HepG2 (cell line): Measurements from ENCODE around the gene AXIN2. TPM values are rescaled to one million over a fixed set of nuclear protein-coding genes. Genes with fewer than 3 reads are reported as not detected.

Experiments
- ATAC-seq: fragments of 200-7000 bp; cut with Tn5 transposase; 3 replicates; pipeline ENCODE4 v1.9.1; 2020; ENCODE audit warnings: mild to moderate bottlenecking, moderate library complexity
- BruUV-seq: library from RNA; stranded (reverse); fragments of 400-500 nt; replicated peaks from 2 replicates; lab custom pipeline; 2021; lab: Mats Ljungman, UMichigan
- CTCF ChIA-PET: fragments of 300-600 bp; formaldehyde crosslinking; extraction: SDS; loops from one replicate; lab custom pipeline; 2021; ENCODE audit warnings: low total read pairs, inconsistent platforms, low intra/inter-chr PET ratio; lab: Yijun Ruan, JAX
- POLR2A ChIA-PET: fragments of 350-600 bp; sonication (Branson Sonifier 250); formaldehyde crosslinking; loops from one replicate; lab custom pipeline; 2020; ENCODE audit warnings: antibody characterized with exemption, inconsistent platforms; lab: Yijun Ruan, JAX
- DNase-seq: peaks from one replicate; pipeline ENCODE4 v3.0.0-alpha.2; 2015; ENCODE audit warnings: low spot score
- FAIRE-seq: peaks from 3 replicates; lab custom pipeline; 2011; peaks lifted over from hg19 to GRCh38; lab: Jason Lieb, UNC
- H2AFZ ChIP-seq: one replicate; pipeline ENCODE4 v1.6.1; 2011; ENCODE audit warnings: low read length, inconsistent platforms
- H3K27ac ChIP-seq: fragments of 300-600 bp; 3 replicates; pipeline ENCODE4 v1.8.0; 2011; ENCODE audit warnings: mixed run types, mild to moderate bottlenecking, mixed read lengths, low read length, inconsistent platforms; ENCODE audit not compliant: insufficient read depth; ENCODE audit errors: extremely low read length
- H3K27me3 ChIP-seq, 2 experiments: fragments of 200-600 bp in 1 of 2; 2 replicates in 1 of 2; 3 replicates in 1 of 2; pipeline versions ENCODE4 v1.6.0 to v1.8.0; 2011; ENCODE audit warnings: low read length in 2 of 2, mild to moderate bottlenecking in 2 of 2, moderate library complexity in 2 of 2, inconsistent platforms in 1 of 2; ENCODE audit not compliant: insufficient read depth in 2 of 2, control insufficient read depth in 1 of 2
- H3K36me3 ChIP-seq, 2 experiments: fragments of 200-600 bp in 1 of 2; replicated peaks in 1 of 2; 2 replicates in 1 of 2; 3 replicates in 1 of 2; pipeline versions ENCODE4 v1.5.1 to v1.8.0; 2011; ENCODE audit warnings: low read length in 2 of 2, inconsistent platforms in 1 of 2; ENCODE audit not compliant: insufficient read depth in 2 of 2, control insufficient read depth in 1 of 2
- H3K4me1 ChIP-seq: 2 replicates; pipeline ENCODE4 v1.5.1; 2012; ENCODE audit warnings: low read length, inconsistent platforms; ENCODE audit not compliant: insufficient read depth
- H3K4me2 ChIP-seq: 2 replicates; pipeline ENCODE4 v1.6.0; 2011; ENCODE audit warnings: low read depth, low read length, inconsistent platforms
- H3K4me3 ChIP-seq, 3 experiments: fragments of 200-600 bp in 1 of 3; sonication (generic), shearing (Covaris generic) in 1 of 3; replicated peaks in 1 of 3; 2 replicates each; pipeline ENCODE4 v1.5.1; 2011 to 2016; ENCODE audit warnings: low read length in 3 of 3, inconsistent platforms in 2 of 3, low read depth in 2 of 3, mild to moderate bottlenecking in 2 of 3, control low read depth in 1 of 3, mixed read lengths in 1 of 3; ENCODE audit not compliant: insufficient read depth in 1 of 3
- H3K79me2 ChIP-seq: one replicate; pipeline ENCODE4 v1.6.1; 2011; ENCODE audit warnings: low read length, inconsistent platforms; ENCODE audit not compliant: insufficient read depth
- H3K9ac ChIP-seq: 2 replicates; pipeline ENCODE4 v1.6.0; 2011; ENCODE audit warnings: mild to moderate bottlenecking, low read depth, low read length, inconsistent platforms; ENCODE audit not compliant: insufficient read depth
- H3K9me3 ChIP-seq: 2 replicates; pipeline ENCODE4 v1.5.1; 2012; ENCODE audit warnings: mild to moderate bottlenecking, low read length
- H4K20me1 ChIP-seq: 2 replicates; pipeline ENCODE4 v1.6.0; 2011; ENCODE audit warnings: inconsistent platforms, mild to moderate bottlenecking, low read length, moderate library complexity; ENCODE audit not compliant: insufficient read depth
- CC2D1A ChIP-seq: sonication (generic); formaldehyde crosslinking; IDR thresholded peaks from 2 replicates; pipeline ENCODE4 v1.8.1; 2023; ENCODE audit warnings: mild to moderate bottlenecking, missing genetic modification reagents
- DZIP1 ChIP-seq: sonication (generic); formaldehyde crosslinking; IDR thresholded peaks from 2 replicates; pipeline ENCODE4 v1.5.0; 2020; ENCODE audit warnings: mild to moderate bottlenecking, missing genetic modification reagents
- FOXO1 ChIP-seq: sonication (generic); formaldehyde crosslinking; IDR thresholded peaks from 2 replicates; pipeline ENCODE4 v1.4.0; 2020; ENCODE audit warnings: missing genetic modification reagents
- GLMP ChIP-seq: sonication (generic); formaldehyde crosslinking; IDR thresholded peaks from 2 replicates; pipeline ENCODE4 v1.9.0; 2021; ENCODE audit warnings: missing genetic modification reagents, mild to moderate bottlenecking, borderline replicate concordance
- HOXA7 ChIP-seq: sonication (generic); formaldehyde crosslinking; IDR thresholded peaks from 2 replicates; pipeline ENCODE4 v1.8.1; 2022; ENCODE audit warnings: mild to moderate bottlenecking, missing genetic modification reagents, moderate library complexity
- RBM22 ChIP-seq: fragments of 200-400 bp; formaldehyde crosslinking; optimal IDR thresholded peaks from 2 replicates; pipeline ENCODE3; 2017; ENCODE audit warnings: mild to moderate bottlenecking, low read length, moderate library complexity
- ZC3H4 ChIP-seq: sonication (generic); formaldehyde crosslinking; IDR thresholded peaks from 2 replicates; pipeline ENCODE4 v1.4.0; 2020; ENCODE audit warnings: missing genetic modification reagents, borderline replicate concordance
- ZNF430 ChIP-seq: sonication (generic); formaldehyde crosslinking; IDR thresholded peaks from 2 replicates; pipeline ENCODE4 v1.9.0; 2021; ENCODE audit warnings: mild to moderate bottlenecking, missing genetic modification reagents
- ZNF546 ChIP-seq: sonication (generic); formaldehyde crosslinking; conservative IDR thresholded peaks from 2 replicates; pipeline ENCODE4 v1.8.1; 2023; ENCODE audit warnings: mild to moderate bottlenecking, missing genetic modification reagents
- WGBS: methylation state at CpG from one replicate; pipeline ENCODE4 v1.1.6; 2017; ENCODE audit warnings: low lambda C conversion rate; 5-methylcytosine and 5-hydroxymethylcytosine counted together
- in situ Hi-C: cut with HindIII; loops from 2 replicates; pipeline ENCODE4 v1.10.0; 2017; ENCODE audit warnings: low pct_unique_long_range_greater_than_20kb; ENCODE audit not compliant: extremely low pct_ligation_motif_present
- intact Hi-C: fragments of 100-400 bp; cut with micrococcal nuclease; formaldehyde crosslinking; loops from one replicate; pipeline ENCODE4 v1.10.0; 2022; ENCODE audit not compliant: unreplicated experiment
- polyA plus RNA-seq, 8 experiments: library from polyadenylated mRNA; depleted of rRNA in 3 of 8; stranded (reverse) in 7 of 8; unstranded in 1 of 8; fragments of >200 nt; fragmentation: Illumina TruSeq in 4 of 8; extraction: Trizol in 4 of 8; gene quantifications; 2 replicates each; pipeline versions ENCODE4 v1.2.1 to v1.2.3, GENCODE V29; 2011 to 2016; ENCODE audit warnings: low read depth in 4 of 8, missing spikeins in 1 of 8, mixed read lengths in 1 of 8; ENCODE audit not compliant: insufficient read depth in 1 of 8
- total RNA-seq, 5 experiments: library from RNA; depleted of rRNA; stranded (reverse); fragments of >200 nt; fragmentation: Illumina TruSeq; extraction: Trizol; gene quantifications; 2 replicates each; pipeline ENCODE4 v1.2.3, GENCODE V29; 2016; ENCODE audit warnings: low read depth in 1 of 5

Gene AXIN2
- total and polyA plus RNA-seq, 2 of the 13 experiments (the other 11 are each of a cell fraction or from before 2014, with no cell fraction given), result 58.6 to 63.4 TPM

DNA sequence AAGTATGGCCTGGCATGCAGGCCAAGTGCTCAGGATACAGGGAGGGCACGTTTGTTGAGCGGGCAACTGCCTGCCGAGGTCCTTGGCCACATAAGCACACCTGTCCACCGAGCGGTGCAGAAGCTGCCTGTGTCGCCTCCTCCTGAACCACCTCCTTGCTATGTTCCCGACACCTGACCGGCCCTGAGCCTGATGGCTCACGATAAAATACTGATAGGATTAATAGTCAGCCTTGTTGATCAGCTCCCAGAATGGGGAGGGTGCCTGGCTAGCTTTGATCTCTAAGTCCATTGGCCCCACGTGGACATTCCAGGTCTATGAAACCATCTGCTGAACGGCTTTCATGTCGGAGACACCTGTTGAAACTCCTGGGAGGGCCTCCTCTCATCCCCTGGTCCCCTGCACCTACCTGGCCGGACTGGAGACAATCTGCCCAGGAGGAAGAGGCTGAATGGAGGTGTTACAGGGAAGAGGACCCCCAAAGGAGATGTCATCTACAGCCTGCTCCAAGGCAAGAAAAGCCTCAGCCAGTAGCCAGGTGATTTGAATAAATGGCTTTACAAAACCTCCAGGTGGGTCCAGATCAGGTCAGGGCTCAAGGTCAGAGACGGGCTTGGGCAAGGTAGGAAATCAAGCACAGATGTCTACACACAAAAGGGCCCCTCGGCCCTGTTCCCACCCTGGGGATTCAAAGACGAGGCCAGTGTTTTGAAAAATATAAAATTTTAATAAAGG lies 33.4 kb downstream of the AXIN2 start (continued):
- TF ChIP-seq DZIP1 (CRISPR knock-in tag) (no peak), RBM22 (peak; percentile 100), FOXO1 (0 out of 2 replicates have a peak, but pooled peaks have one; percentile 9)

DNA sequence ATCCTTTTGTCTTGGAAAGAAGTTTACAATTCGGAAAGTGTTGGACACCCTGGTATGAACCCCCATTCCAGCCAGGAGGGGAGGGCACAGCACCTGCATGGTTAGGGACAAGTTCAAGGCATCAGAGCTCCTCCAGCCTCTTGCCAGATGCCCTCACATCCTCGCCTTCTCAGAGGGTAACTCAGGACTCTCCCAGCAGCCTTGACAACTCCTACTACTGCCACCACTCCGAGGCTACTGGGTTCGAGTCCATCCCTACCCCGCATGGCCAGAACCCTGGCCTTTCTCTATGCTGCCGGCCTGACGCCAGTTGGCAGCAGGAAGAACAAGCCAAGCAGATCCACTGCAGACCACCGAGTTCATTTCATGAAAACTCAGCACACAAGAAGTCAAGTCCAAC lies 34.1 kb downstream of the AXIN2 start:
- FAIRE-seq (no peak), DNase-seq (no peak), ATAC-seq (peak; percentile 8)
- Histone ChIP-seq H3K9me3 (no peaks in the 10 kb centered on the region), H3K9ac (no peak overlapping the region), H3K27ac (peak overlapping the region; percentile 7), H3K79me2 (no peaks in the 10 kb centered on the region), H3K4me3 (no peak overlapping the region), H4K20me1 (peaks cover 38% of the 10 kb centered on the region), H2AFZ (no peak overlapping the region), H3K27me3 (no peaks in the 10 kb centered on the region), H3K36me3 (peaks cover 23 to 37% of the 10 kb centered on the region in 2 experiments), H3K4me2 (no peak overlapping the region), H3K4me1 (peaks cover 74% of the 10 kb centered on the region)
- BruUV-seq, result no TSS peak
- 90% methylated on average over 8 of the region's 8 CpGs for WGBS
- TF ChIP-seq ZC3H4 (CRISPR knock-in tag) (0 out of 2 replicates have a peak, but pooled peaks have one; percentile 7), HOXA7 (CRISPR knock-in tag) (no peak), CC2D1A (CRISPR knock-in tag) (no peak), GLMP (no peak), ZNF430 (no peak), ZNF546 (CRISPR knock-in tag) (no peak)
- intact Hi-C loops (no loop called here), in situ Hi-C loops (loop anchor here (25.0 kb wide), 1 partner anchor 635 kb away; no protein-coding TSS in a partner anchor)
- POLR2A ChIA-PET, result interaction anchor here (0.6 kb wide), 1 partner anchor 31 kb away, joined by 3 read pairs; no protein-coding TSS in a partner anchor
- CTCF ChIA-PET, result no interaction called here
